Neural progenitor cell (in vitro differentiated cells): Measurements from ENCODE around the gene TELO2. TPM values are rescaled to one million over a fixed set of nuclear protein-coding genes. Genes with fewer than 3 reads are reported as not detected.

Experiments
- DNase-seq: peaks from one replicate; pipeline ENCODE4 v3.0.0-alpha.2; 2016; ENCODE audit warnings: low spot score
- H2AFZ ChIP-seq: fragments of 200-600 bp; sonication (generic); replicated peaks from 2 replicates; pipeline ENCODE4 v1.6.1; 2016; ENCODE audit warnings: antibody characterized with exemption
- H3F3A ChIP-seq: fragments of 200-600 bp; sonication (generic); 2 replicates; pipeline ENCODE4 v1.6.1; 2016; ENCODE audit warnings: antibody characterized with exemption, low read depth
- H3K27ac ChIP-seq: fragments of 200-600 bp; sonication (generic); 2 replicates; pipeline ENCODE4 v1.5.1; 2016; ENCODE audit warnings: mild to moderate bottlenecking
- H3K27me3 ChIP-seq: fragments of 200-600 bp; sonication (generic); 2 replicates; pipeline ENCODE4 v1.6.1; 2016; ENCODE audit warnings: mild to moderate bottlenecking, moderate library complexity
- H3K36me3 ChIP-seq: fragments of 200-600 bp; sonication (generic); 2 replicates; pipeline ENCODE4 v1.5.1; 2016
- H3K4me1 ChIP-seq: fragments of 200-600 bp; sonication (generic); 2 replicates; pipeline ENCODE4 v1.6.1; 2016; ENCODE audit warnings: mixed run types
- H3K4me2 ChIP-seq: fragments of 200-600 bp; sonication (generic); 2 replicates; pipeline ENCODE4 v1.6.1; 2016
- H3K4me3 ChIP-seq: fragments of 200-600 bp; sonication (generic); 2 replicates; pipeline ENCODE4 v1.5.1; 2016
- H3K79me2 ChIP-seq: fragments of 200-600 bp; sonication (generic); 2 replicates; pipeline ENCODE4 v1.6.1; 2016; ENCODE audit warnings: low read depth
- H3K9ac ChIP-seq: fragments of 200-600 bp; sonication (generic); 2 replicates; pipeline ENCODE4 v1.6.1; 2016
- H3K9me3 ChIP-seq: fragments of 200-600 bp; sonication (generic); 2 replicates; pipeline ENCODE4 v1.5.1; 2016; ENCODE audit warnings: low read depth
- H4K20me1 ChIP-seq: fragments of 200-600 bp; sonication (generic); 2 replicates; pipeline ENCODE4 v1.6.1; 2016; ENCODE audit warnings: low read depth
- H3K27ac Mint-ChIP-seq: 3 replicates; pipeline ENCODE4 v1.8.0; 2021; ENCODE audit warnings: mixed read lengths
- H3K27me3 Mint-ChIP-seq: 2 replicates; pipeline ENCODE4 v1.8.0; 2022; ENCODE audit warnings: low read depth, mild to moderate bottlenecking, inconsistent platforms, moderate library complexity, mixed read lengths; ENCODE audit not compliant: insufficient read depth
- H3K36me3 Mint-ChIP-seq: 3 replicates; pipeline ENCODE4 v1.8.0; 2021; ENCODE audit warnings: mixed read lengths
- H3K4me1 Mint-ChIP-seq: 3 replicates; pipeline ENCODE4 v1.8.0; 2021; ENCODE audit warnings: mixed read lengths
- H3K4me3 Mint-ChIP-seq: 3 replicates; pipeline ENCODE4 v1.8.0; 2021; ENCODE audit warnings: mild to moderate bottlenecking, moderate library complexity, mixed read lengths
- H3K9me3 Mint-ChIP-seq: 3 replicates; pipeline ENCODE4 v1.8.0; 2020; ENCODE audit warnings: mixed read lengths
- CTCF ChIP-seq: fragments of 200-600 bp; sonication (generic); IDR thresholded peaks from 2 replicates; pipeline ENCODE4 v1.5.1; 2017; ENCODE audit warnings: antibody characterized with exemption, mild to moderate bottlenecking
- EZH2 ChIP-seq: fragments of 200-600 bp; sonication (generic); IDR thresholded peaks from 2 replicates; pipeline ENCODE4 v1.6.1; 2017; ENCODE audit warnings: antibody characterized with exemption, mild to moderate bottlenecking, moderate library complexity
- EZH2phosphoT487 ChIP-seq: fragments of 200-600 bp; sonication (generic); IDR thresholded peaks from 2 replicates; pipeline ENCODE4 v1.6.1; 2017; ENCODE audit warnings: antibody characterized with exemption
- total RNA-seq: library from RNA; depleted of rRNA; stranded (reverse); fragments of >200 nt; gene quantifications from 2 replicates; pipeline ENCODE4 v1.2.3, GENCODE V29; 2015; ENCODE audit warnings: low replicate concordance

TELO2 gene
- total RNA-seq, 1 donor from 2014 or later = 18.3 TPM

- Histone ChIP-seq H3F3A (peaks cover 9% of the 10 kb centered on the region), H3K4me2 (no peak overlapping the region), H3K4me1 (peaks cover 9% of the 10 kb centered on the region), H2AFZ (no peak overlapping the region), H3K36me3 (no peaks in the 10 kb centered on the region), H3K79me2 (peaks cover 77% of the 10 kb centered on the region), H3K9me3 (no peaks in the 10 kb centered on the region), H3K4me3 (no peak overlapping the region), H4K20me1 (peaks cover 9% of the 10 kb centered on the region), H3K9ac (no peak overlapping the region), H3K27me3 (no peaks in the 10 kb centered on the region), H3K27ac (no peak overlapping the region)
- DNase-seq = no peak
- peaks cover 8% of the 10 kb centered on the region for H3K27me3 Mint-ChIP-seq
- no peak overlapping the region for H3K4me3 Mint-ChIP-seq
- peaks cover 23% of the 10 kb centered on the region for H3K4me1 Mint-ChIP-seq
- TF ChIP-seq EZH2phosphoT487 (no peak), CTCF (no peak), EZH2 (no peak)
- H3K9me3 Mint-ChIP-seq = no peaks in the 10 kb centered on the region
- no peaks in the 10 kb centered on the region for H3K36me3 Mint-ChIP-seq
- H3K27ac Mint-ChIP-seq = no peak overlapping the region
Observed at GRCh38 chr16:1471569-1472194, 21.5 kb upstream of the TELO2 start.

GRCh38 chr16:1472974-1473373, 20.2 kb upstream of the TELO2 start:
- Mint-ChIP-seq H3K27me3 (peaks cover 4% of the 10 kb centered on the region), H3K27ac (no peak overlapping the region), H3K36me3 (no peaks in the 10 kb centered on the region), H3K4me3 (peak overlapping the region; percentile 65), H3K4me1 (peaks cover 23% of the 10 kb centered on the region), H3K9me3 (peaks cover 2% of the 10 kb centered on the region)
- Histone ChIP-seq H3K9me3 (no peaks in the 10 kb centered on the region), H3K79me2 (peaks cover 65% of the 10 kb centered on the region), H3F3A (peaks cover 9% of the 10 kb centered on the region), H3K4me2 (no peak overlapping the region), H3K4me3 (no peak overlapping the region), H4K20me1 (peaks cover 5% of the 10 kb centered on the region), H2AFZ (no peak overlapping the region), H3K4me1 (peaks cover 9% of the 10 kb centered on the region), H3K9ac (no peak overlapping the region), H3K27ac (no peak overlapping the region), H3K27me3 (no peaks in the 10 kb centered on the region), H3K36me3 (no peaks in the 10 kb centered on the region)
- no peak for DNase-seq
- TF ChIP-seq CTCF = no peak
- no peak for TF ChIP-seq EZH2phosphoT487
- TF ChIP-seq EZH2 = no peak

- Histone ChIP-seq H3K4me1 (peaks cover 9% of the 10 kb centered on the region), H3K79me2 (peaks cover 52% of the 10 kb centered on the region), H3K4me3 (peak overlapping the region; percentile 69), H3K36me3 (no peaks in the 10 kb centered on the region), H3K4me2 (peak overlapping the region; percentile 98), H3K27ac (no peak overlapping the region), H4K20me1 (no peaks in the 10 kb centered on the region), H3F3A (peaks cover 9% of the 10 kb centered on the region), H3K9me3 (no peaks in the 10 kb centered on the region), H2AFZ (peak overlapping the region; percentile 82), H3K9ac (peak overlapping the region; percentile 2), H3K27me3 (no peaks in the 10 kb centered on the region)
- no peak for TF ChIP-seq EZH2
- no peak for TF ChIP-seq CTCF
- TF ChIP-seq EZH2phosphoT487 = no peak
- H3K36me3 Mint-ChIP-seq = no peaks in the 10 kb centered on the region
- peak overlapping the region; percentile 87 for H3K4me3 Mint-ChIP-seq
- peaks cover 2% of the 10 kb centered on the region for H3K9me3 Mint-ChIP-seq
- peaks cover 8% of the 10 kb centered on the region for H3K27me3 Mint-ChIP-seq
- H3K4me1 Mint-ChIP-seq = peaks cover 23% of the 10 kb centered on the region
- DNase-seq = peak; percentile 57
- H3K27ac Mint-ChIP-seq = no peak overlapping the region
Observed at GRCh38 chr16:1474082-1474795, 18.9 kb upstream of the TELO2 start.
